RWPE1 (cell line): ENCODE measurements around the gene ACTL9.
"Not testable (repeated sequence)": the region's sequence is repeated elsewhere in the genome, so short reads cannot be mapped to it uniquely, and the experiment has no call there.

ENCODE experiments used
- CTCF ChIA-PET: fragments of 350-600 bp; sonication (Branson Sonifier 250); formaldehyde crosslinking; extraction: SDS; loops from one replicate; lab custom pipeline; 2021; lab: Yijun Ruan, JAX
- POLR2A ChIA-PET: fragments of 400-600 bp; formaldehyde crosslinking; extraction: SDS; loops from one replicate; lab custom pipeline; 2020; ENCODE audit warnings: antibody characterized with exemption; ENCODE audit not compliant: low non-redundant PET; lab: Yijun Ruan, JAX
- DNase-seq: peaks from one replicate; pipeline ENCODE4 v3.0.0; 2012; ENCODE audit warnings: low spot score
- H3K27ac ChIP-seq: fragments of 450-650 bp; 2 replicates; pipeline ENCODE4 v1.5.1; 2017
- TF ChIP-seq, protein P1 (sequence below): fragments of 450-650 bp; conservative IDR thresholded peaks from 2 replicates; pipeline ENCODE4 v1.5.1; 2017; ENCODE audit warnings: low read depth, mild to moderate bottlenecking

The ACTL9 gene

DNA sequence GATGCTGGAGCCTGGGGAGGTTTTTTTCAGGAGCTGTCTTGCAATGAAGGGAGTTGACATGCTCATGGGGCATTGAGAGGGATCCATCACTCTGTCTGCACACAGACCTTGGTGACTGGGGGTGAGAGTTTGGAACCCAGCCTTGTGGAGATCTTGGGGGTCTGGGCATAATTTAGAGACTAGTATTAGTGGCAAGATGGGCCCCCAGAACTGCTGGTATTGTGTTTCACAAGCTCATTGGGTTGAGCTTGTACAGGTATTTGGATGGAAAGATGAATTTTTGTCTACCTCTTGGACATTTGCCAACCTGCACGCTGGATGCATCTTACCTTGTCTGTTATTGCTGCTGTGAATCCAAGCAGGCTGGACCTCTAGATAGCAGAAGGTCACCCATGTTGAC, 22.7 kb upstream of the ACTL9 start, which contains the start of gene OR2Z1:
Gene OR2Z1 (plus strand): TSS at position 301 of the 400 bp plus-strand sequence. CDS start 9,395 bp downstream, outside the sequence.
- H3K27ac ChIP-seq: no peak within 1 kb of the TSS
- CTCF ChIA-PET: no interaction called here
- POLR2A ChIA-PET: no interaction called here
- TF ChIP-seq, protein P1, sequence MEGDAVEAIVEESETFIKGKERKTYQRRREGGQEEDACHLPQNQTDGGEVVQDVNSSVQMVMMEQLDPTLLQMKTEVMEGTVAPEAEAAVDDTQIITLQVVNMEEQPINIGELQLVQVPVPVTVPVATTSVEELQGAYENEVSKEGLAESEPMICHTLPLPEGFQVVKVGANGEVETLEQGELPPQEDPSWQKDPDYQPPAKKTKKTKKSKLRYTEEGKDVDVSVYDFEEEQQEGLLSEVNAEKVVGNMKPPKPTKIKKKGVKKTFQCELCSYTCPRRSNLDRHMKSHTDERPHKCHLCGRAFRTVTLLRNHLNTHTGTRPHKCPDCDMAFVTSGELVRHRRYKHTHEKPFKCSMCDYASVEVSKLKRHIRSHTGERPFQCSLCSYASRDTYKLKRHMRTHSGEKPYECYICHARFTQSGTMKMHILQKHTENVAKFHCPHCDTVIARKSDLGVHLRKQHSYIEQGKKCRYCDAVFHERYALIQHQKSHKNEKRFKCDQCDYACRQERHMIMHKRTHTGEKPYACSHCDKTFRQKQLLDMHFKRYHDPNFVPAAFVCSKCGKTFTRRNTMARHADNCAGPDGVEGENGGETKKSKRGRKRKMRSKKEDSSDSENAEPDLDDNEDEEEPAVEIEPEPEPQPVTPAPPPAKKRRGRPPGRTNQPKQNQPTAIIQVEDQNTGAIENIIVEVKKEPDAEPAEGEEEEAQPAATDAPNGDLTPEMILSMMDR: no peak
- no peak for DNase-seq

DNA sequence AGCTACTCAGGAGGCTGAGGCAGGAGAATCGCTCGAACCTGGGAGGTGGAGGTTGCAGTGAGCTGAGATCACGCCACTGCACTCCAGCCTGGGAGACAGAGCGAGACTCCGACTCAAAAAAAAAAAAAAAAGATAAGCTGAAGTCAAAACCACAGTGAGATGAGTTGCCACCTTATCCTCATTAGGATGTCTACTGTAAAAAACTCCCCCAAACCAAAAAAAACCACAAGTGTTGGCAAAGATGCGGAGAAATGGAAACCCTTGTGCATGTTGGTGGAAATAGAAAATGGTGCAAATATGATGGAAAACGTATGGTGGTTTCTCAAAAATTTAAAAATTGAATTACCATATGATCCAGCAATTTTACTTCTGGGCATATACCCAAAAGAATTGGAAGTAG, 11.7 kb upstream of the ACTL9 start:
- CTCF ChIA-PET, POLR2A ChIA-PET, DNase-seq, H3K27ac ChIP-seq: not testable (repeated sequence)

DNA sequence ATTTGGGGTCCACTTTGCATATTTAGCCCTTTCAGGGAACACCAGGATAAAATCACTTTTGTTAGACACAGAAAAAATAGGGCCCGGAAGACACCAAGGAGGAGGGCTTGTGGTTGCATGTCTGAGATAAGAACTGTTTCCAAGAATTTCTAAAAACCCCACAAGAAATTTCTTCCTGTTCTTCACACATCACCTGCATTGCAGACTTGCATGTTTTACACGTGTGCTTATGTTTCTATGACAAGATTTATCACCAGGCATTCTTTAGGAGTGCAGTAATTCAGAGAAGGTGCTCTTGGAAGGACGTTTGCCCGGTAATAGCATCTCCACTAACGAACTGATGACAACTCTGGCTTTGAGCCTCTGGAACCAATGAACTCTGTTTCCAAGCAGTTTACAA, 7.1 kb upstream of the ACTL9 start:
- DNase-seq: no peak
- no peak overlapping the region for H3K27ac ChIP-seq
- ChIA-PET POLR2A (no interaction called here), CTCF (no interaction called here)
- TF ChIP-seq, protein P1: no peak

DNA sequence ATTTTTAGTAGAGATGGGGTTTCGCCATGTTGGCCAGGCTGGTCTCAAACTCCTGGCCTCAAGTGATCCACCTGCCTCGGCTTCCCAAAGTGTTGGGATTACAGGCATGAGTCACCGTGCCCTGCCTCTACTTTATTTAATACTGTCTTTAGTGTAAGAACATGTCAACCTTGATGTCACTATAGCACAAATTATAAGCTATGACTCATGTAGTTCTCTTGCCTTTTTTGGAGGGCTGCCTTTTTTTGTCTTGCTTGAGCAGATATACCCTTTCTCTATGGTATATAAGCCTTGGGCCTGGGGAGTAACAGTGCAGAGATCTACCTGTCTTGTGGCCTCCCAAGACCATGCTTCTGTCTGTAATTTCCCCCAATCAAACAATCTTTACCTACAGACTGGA, 6.7 kb upstream of the ACTL9 start:
- DNase-seq, CTCF ChIA-PET, POLR2A ChIA-PET, H3K27ac ChIP-seq: not testable (repeated sequence)

DNA sequence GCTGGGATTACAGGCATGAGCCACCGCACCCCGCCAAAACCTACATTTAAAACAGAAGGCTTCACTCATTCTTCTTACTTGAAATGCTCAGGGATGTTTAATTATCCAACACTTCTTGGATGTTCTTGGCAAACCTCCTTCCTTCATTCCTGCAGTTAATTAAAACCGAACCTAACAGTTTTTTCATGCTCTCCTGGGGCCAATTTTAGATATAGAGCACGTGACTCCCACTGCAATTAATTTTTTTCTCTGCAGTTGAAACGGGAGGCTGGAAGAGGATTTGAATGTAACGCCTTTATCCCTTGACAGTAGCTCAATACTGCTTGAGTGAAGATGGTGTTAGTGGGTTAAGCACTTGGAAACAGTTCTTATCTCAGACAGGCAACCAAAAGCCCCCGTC, 4.6 kb upstream of the ACTL9 start:
- no peak overlapping the region for H3K27ac ChIP-seq
- CTCF ChIA-PET: interaction anchor here (0.6 kb wide), 1 partner anchor 1118 kb away, joined by 3 read pairs; no protein-coding TSS in a partner anchor
- POLR2A ChIA-PET: no interaction called here
- DNase-seq: no peak
- TF ChIP-seq, protein P1: no peak

DNA sequence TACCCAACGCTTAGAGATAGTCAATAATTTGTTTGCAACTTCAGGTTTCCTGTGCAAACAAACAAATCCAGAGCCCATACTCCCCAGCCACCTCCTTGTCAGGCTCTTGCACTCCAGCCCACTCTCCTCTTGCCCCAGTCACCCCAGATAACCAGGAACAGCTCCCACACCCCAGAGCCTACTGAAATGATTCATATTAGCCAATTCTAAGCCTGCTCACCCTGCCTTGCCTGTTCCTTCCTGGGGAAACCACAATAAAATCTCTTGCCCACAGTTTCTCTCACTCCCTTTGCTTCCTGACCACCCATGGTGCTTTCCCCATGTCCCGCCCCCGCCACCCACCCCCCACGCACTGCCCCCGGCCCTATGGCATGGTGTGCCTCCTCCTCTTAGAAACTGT, 3.8 kb upstream of the ACTL9 start:
- TF ChIP-seq, protein P1: no peak
- no peak overlapping the region for H3K27ac ChIP-seq
- CTCF ChIA-PET: interaction anchor here (0.6 kb wide), 1 partner anchor 30 kb away, joined by 3 read pairs; no protein-coding TSS in a partner anchor
- no peak for DNase-seq
- POLR2A ChIA-PET: no interaction called here

DNA sequence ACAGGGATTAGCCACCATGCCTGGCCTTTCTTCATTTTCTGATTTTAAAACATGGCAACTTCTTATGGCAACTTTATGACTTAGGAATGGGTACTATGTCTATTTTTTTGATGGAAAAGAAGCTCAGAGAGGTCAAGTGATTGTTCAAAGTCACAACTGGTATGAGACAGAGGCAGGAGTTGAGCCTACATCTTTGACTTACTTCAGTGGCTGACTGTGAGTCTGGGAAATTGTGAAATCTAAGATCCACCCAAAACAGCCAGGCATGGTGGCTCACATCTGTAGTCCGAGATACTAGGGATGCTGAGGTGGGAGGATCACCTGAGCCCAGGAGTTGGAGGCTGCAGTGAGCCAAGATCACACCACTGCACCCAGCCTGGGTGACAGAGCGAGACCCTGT, 2.4 kb upstream of the ACTL9 start:
- POLR2A ChIA-PET: no interaction called here
- H3K27ac ChIP-seq: no peak overlapping the region
- TF ChIP-seq, protein P1: no peak
- no peak for DNase-seq
- CTCF ChIA-PET: interaction anchor here (0.6 kb wide), 1 partner anchor 333 kb away, joined by 3 read pairs; no protein-coding TSS in a partner anchor

DNA sequence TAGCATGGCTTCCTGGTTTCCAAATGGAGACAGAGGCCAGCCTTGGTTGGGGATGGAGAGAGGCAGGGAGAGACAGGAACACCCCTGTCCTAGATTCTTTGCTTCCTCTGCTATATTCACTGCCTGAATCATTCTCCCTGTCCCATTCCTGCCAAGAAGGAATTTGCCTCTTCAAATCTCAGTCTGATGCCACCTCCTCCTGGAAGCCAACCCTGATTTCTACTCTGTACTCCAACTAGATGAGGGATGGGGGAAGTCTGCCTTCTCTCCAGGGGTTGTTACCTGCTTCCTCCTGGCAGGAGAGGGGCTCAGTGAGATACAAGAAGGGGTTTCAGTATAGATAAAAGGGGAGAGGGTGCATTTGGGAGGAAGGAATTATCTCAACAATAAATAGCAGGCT, 1.3 kb upstream of the ACTL9 start:
- DNase-seq: no peak
- ChIA-PET CTCF (no interaction called here), POLR2A (no interaction called here)

More for the DNA sequence above, 1.3 kb upstream of the ACTL9 start:
- TF ChIP-seq, protein P1: no peak
- no peak overlapping the region for H3K27ac ChIP-seq
